ENCODE data around the gene RER1. TPM values are rescaled to one million over a fixed set of nuclear protein-coding genes. Genes with fewer than 3 reads are reported as not detected.

RER1 gene, protein sequence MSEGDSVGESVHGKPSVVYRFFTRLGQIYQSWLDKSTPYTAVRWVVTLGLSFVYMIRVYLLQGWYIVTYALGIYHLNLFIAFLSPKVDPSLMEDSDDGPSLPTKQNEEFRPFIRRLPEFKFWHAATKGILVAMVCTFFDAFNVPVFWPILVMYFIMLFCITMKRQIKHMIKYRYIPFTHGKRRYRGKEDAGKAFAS
- 96.2 to 125 TPM (median 119 TPM) in 5 replicates for total RNA-seq (2022; extraction: Qiagen RNA extraction)

DNA sequence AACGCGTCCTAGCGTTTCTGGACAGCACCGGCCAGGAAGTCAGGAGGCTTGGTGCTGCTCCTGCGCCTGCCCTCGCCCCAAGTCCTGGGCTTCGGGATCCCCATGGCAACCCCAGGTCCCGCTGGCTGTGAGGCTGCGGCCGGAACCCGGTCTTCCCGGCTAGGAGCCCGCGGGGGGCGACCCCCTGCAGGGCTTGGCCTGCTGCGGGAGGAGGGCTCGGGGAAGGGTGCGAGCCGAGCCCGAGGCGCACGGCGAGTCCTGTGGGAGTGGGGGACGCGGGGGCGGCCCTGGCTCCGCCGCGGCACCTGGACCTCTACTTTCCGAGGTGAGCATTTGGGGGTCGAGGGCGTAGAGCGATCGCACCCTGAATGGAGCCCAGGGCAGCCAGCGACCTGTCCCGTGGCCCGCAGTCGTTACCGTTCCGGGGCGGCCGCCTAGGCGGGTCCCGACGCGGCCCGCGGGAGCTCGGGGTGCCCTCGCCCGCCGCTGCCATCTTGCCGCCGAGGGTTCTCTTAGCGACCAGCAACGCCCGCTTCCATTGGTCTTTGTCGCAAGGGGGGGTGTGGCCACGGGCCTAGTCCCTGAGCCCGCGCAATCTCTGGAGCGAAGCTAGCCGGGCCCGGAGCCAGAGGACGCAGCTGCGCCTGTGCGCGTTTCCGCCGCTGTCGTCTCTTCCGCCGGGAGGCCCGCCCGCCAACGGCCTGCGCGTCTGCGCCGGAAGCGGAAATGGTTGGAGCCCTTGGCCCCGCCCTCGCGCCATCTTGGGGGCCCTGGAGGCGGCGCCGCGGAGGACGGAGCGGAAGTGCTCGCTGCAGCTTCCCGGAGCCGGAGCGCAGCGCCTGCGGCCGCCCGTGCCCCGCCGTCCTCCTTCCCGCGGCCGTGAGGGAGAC is at the start of gene RER1, which contains the start of gene MORN1:
TSS of gene RER1 (plus strand) at position 801 of the 890 bp plus-strand sequence. CDS start 3,950 bp downstream, outside the sequence.
TSS of gene MORN1 (minus strand) at position 514 of the 890 bp plus-strand sequence. CDS start at position 493, 21 bp downstream.

DNA sequence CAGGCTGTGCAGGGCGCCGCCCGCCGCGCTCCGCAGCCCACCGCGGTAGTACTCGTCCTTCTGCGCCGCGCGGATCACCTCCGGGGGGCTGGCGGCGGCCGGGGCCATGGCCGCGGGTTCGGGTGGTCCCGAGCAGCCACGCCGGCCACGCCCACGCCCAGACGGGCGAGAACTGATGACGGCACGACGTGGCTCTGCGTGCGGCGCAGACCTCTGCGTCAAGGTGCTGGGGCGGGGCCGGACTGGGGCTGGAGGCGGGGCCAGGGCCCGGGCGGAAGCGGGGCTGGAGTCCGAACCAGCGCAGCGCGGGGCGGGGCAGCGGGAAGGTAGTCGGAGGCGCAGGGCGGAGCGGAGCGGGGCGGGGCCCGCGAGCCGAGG is 20.7 kb downstream of the RER1 start, which contains the start of gene PEX10:
TSS of gene PEX10 (minus strand) at position 170 of the 378 bp plus-strand sequence. CDS start at position 108, 62 bp downstream.

Other genes starting within 250 kb of the RER1 start
- 36.8 to 61.8 TPM (median 60.8 TPM) in 5 replicates for gene FAAP20, start 197.1 kb upstream of the RER1 start, total RNA-seq (2022; extraction: Qiagen RNA extraction)
- gene SKI, start 163.5 kb upstream of the RER1 start, total RNA-seq (2022; extraction: Qiagen RNA extraction), result 19.2 to 25.3 TPM (median 23.3 TPM) in 5 replicates
- 5.7 to 7.3 TPM (median 6.6 TPM) in 5 replicates for gene MORN1, start 287 bp upstream of the RER1 start, total RNA-seq (2022; extraction: Qiagen RNA extraction)
- 18.3 to 25.1 TPM (median 23.5 TPM) in 5 replicates for gene PEX10, start 20.7 kb downstream of the RER1 start, total RNA-seq (2022; extraction: Qiagen RNA extraction)
- gene PLCH2, start 84.4 kb downstream of the RER1 start, total RNA-seq (2022; extraction: Qiagen RNA extraction), result 0.16 to 0.33 TPM (median 0.28 TPM) in 5 replicates
- 9.4 to 14.0 TPM (median 12.1 TPM) in 5 replicates for gene PANK4, start 134.8 kb downstream of the RER1 start, total RNA-seq (2022; extraction: Qiagen RNA extraction)
- not detected in 5 replicates for gene HES5, start 138.4 kb downstream of the RER1 start, total RNA-seq (2022; extraction: Qiagen RNA extraction)
- gene TNFRSF14, start 164.5 kb downstream of the RER1 start, total RNA-seq (2022; extraction: Qiagen RNA extraction), result 0.09 to 0.35 TPM (median 0.16 TPM) in 5 replicates
- 17.3 to 26.0 TPM (median 22.0 TPM) in 5 replicates for gene PRXL2B, start 194.9 kb downstream of the RER1 start, total RNA-seq (2022; extraction: Qiagen RNA extraction)
- 0.18 TPM in 1 of 5 replicates, not detected in the others for gene MMEL1, start 241.2 kb downstream of the RER1 start, total RNA-seq (2022; extraction: Qiagen RNA extraction)